ENCODE measurements around the gene TRIM25.

Gene TRIM25

DNA sequence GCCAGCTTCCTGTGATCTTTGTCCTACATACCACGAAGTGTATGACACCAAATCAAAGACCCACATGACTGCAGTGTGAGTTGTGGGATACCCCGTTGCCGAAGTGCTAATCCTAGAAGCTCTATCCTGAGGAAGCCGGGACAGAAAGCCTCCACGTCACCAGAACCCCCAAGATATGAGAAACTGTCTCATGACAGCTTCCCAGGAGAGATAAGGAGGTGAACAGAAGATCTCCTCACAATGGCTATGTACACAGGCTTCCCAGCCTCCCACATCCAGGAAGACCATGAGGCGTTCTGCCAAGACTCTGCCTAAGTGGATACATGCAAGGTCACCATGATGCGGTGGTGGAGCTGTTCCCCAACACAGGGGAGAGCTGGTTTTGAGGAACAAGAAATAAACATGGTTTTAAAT, 37.1 kb downstream of the TRIM25 start:
- in situ Hi-C loops (cut with MboI; ENCODE audit: low sequenced_read_pairs) = no loop called here

DNA sequence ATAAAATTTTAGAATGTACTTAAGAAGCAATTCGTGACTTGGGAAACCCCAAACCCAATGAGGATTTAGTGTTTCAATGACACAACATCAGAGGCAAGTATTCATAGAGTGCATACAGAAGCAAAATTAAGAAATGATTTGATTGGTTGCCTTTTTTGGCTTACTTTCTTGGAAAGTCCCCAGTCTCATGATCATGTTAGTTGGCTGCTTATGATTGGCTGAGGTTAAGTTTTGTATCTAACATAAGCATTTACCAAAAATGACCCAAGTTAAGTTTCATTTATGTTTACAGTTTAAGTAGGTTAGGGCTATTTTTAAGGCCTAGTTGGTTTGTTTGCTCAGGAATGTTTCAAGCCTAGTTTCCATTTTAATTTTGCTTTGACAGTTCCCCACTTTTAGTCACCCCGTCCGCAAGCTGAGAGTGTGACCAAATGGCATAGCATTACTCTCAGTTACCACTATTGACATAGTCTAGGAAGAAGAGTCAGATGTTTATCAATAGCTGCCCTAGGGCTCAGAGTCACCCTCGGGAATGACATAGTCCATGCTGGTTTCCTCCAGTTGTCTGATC, 43.7 kb downstream of the TRIM25 start:
- in situ Hi-C loops (cut with MboI; ENCODE audit: low sequenced_read_pairs) = no loop called here

DNA sequence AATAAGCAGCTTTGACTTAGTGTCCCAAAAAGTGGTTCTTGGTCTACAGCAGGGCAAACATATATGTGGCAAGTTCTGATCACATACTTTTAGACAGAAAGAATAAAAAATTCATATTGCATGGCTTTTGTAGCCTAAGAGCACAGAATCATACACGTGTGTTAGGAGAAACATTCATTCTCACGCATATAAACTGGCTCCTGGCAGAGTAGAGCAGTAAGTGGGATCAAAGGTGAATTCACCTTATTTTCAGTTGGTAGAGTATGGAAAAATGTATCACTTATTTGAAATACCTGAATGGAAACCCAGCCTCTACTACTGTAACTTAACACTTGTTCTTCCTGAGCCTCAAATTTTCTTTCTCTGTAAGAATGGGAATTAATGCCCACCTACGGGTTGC, 45.1 kb downstream of the TRIM25 start:
- in situ Hi-C loops (cut with MboI; ENCODE audit: low sequenced_read_pairs) = no loop called here

DNA sequence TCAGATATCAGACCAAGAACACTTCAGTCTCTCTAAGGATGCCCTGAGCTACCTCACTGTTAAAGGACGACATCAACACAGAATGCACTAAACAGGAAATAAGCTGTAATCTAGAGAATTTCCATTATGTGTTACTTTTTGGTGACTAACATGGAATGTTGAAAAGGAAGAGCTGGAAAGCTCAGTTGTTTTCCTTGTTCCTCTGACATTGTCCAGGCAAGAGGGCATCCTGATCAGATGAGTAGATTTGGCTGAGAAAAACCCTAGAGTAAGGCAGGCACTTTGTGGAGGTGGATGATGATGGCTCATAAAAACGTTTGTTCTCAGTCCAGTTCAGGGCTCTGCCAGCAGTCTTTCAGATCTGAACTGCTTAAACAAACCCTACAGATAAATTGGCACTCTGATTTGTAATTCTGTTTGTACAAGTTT, 45.9 kb downstream of the TRIM25 start:
- in situ Hi-C loops (cut with MboI; ENCODE audit: low sequenced_read_pairs) = no loop called here

DNA sequence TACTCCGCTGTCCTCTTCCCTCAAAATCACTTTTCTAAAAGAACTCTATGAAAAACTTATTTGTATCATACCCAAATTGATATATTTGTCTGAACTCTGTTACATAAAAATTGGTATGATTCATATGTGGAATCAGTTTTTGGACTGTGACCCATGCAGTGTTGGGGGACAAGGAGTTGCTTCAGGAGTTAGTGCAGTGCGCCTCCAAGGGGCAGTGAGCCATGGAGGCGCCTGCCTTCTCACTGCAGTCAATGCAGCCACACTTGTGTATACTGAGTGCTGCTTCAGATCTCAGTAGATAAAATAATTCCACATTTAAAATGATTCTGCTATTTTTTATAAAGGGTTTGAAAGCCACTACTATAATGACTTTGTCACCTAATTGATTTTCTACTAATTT, 47.4 kb downstream of the TRIM25 start:
- in situ Hi-C loops (cut with MboI; ENCODE audit: low sequenced_read_pairs) = no loop called here

DNA sequence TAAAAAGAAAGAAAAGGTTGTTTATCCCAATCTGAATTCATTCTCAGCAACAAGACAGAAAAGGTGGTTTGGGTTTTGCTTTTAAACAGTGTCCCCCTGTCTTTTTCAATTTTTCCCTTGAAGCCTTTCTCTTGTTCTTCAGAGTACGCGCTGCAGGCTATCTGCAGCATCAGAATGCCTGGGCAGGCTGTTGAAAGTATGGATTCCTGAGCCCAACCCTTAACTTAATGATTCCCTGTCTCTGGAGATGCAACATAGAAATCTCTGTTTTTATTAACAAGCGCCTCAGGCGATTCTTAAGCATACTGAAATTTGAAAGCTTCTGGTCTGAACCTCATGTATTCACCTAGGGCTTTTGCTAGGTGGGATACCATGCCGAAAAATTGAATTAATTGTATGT, 47.8 kb downstream of the TRIM25 start:
- in situ Hi-C loops (cut with MboI; ENCODE audit: low sequenced_read_pairs) = no loop called here

DNA sequence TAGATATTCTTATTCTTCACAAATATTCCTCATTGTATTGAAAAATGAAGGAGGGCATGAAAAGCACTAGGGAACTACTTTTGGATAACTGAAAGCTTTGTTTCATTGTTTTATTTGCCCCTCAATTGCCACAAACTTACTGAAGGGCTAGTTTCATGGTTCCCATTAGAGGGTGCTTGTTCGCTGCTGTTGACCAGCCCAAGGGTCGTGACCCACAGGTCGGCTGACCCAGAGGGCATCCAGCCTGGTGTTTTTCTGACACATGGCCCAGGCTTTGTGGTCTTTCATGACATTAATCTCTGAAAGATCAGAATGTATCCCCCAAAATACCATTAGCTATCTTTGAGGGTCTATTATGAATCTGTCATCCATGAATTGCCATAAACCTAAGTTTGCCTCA, 49.9 kb downstream of the TRIM25 start:
- in situ Hi-C loops (cut with MboI; ENCODE audit: low sequenced_read_pairs) = no loop called here

DNA sequence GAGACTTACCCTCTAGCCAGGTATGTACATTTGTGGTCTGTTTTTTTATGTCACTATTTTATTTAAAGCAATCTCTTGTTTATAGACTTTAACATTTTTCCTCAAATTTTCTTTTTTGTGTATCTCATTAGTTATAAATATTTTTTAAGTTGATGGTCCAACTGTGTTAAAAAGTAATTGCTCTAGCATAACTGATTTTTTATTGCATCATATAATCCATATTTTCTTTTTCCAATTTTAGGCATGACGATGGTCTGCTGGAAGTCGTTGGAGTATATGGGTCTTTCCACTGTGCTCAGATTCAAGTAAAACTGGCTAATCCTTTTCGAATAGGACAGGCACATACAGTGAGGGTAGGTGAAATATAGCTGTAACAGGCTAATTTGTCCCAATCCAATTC, 52.0 kb downstream of the TRIM25 start:
- in situ Hi-C loops (cut with MboI; ENCODE audit: low sequenced_read_pairs) = no loop called here

DNA sequence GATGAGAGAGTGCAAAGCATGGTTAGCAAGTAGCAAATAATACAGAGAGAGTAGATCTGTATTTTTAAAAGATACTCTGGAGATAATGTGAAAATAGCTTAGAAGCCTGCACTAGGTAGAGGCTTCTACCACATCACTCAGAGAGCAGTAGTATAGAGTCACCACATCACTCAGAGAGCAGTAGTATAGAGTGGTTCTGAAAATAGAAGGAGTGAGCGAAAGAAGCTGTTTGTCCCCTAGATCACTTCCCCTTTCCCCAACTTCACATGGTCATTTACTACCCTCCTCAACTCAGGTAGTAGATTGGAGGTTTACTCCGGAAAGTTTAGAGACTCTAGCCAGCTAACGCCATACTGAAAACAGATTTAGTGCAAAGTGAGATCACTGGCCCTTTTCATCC, 62.8 kb downstream of the TRIM25 start:
- in situ Hi-C loops (cut with MboI; ENCODE audit: low sequenced_read_pairs) = no loop called here

DNA sequence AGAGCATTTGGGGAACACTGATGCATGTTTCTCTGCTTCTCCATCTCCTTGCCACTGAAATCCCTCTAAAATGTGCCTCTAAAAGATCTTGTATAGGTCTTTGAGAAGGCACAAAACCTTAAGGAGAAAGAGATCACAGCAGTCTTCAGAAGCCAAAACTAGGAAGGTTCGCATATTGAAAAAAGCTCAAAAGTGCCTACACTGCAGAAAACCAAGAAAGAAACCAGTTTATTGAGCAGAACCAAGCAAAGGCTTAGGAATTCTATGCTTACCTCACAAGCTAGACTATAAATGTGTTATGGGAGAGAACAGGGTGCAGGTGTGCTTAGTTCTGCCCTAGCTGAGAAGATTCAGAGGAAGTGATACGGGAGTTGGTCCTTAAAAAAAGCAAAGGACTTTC, 63.3 kb downstream of the TRIM25 start:
- in situ Hi-C loops (cut with MboI; ENCODE audit: low sequenced_read_pairs) = no loop called here

DNA sequence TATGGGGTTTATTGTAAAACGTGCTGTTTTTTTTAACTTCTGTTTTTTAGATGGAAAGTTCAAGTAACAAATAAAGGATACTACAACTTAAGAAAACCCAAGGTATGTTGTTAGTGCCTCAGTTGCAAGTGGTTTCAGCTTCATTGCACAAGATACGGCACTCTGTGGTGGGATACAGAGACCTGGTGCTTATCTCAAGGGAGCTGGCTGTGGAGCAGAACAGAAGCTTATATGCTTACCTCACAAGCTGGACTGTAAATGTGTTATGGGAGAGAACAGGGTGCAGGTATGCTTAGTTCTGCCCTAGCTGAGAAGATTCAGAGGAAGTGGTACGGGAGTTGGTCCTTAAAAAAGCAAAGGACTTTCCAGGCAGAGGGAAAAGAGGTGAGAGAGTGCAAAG, 64.7 kb downstream of the TRIM25 start:
- in situ Hi-C loops (cut with MboI; ENCODE audit: low sequenced_read_pairs) = no loop called here

DNA sequence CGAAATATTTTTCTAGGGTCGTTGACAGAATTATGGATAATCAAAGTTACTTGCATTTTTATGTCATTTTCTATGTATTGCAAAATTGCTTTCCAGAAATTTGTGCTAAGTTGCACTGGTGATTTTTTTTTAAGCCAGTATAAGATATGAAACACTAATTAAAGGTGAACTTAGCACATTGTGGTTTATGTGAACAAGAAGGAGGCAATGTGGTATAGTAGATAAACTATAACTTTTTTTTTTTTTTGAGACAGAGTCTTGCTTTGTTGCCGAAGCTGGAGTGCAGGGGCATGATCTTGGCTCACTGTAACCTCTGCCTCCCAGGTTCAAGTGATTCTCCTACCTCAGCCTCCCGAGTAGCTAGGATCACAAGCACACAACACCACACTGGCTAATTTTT, 66.7 kb downstream of the TRIM25 start:
- in situ Hi-C loops (cut with MboI; ENCODE audit: low sequenced_read_pairs) = no loop called here

DNA sequence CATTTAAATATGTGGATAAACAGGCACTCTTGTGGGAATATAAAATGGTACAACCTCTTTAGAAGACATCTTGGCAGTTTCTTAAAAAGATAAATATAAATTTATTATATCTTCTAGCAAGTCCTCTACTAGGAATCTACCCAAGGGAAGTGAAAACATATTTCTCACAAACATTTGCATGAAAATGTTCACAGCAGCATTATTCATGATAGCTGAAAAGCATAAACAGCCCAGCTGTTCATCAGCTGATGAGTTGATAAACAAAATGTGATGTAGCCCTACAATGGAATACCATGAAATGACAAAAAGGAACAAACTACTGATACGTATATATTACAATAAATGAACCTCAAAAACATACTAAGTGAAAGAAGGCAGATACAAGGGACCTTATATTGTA, 67.9 kb downstream of the TRIM25 start:
- in situ Hi-C loops (cut with MboI; ENCODE audit: low sequenced_read_pairs) = no loop called here

DNA sequence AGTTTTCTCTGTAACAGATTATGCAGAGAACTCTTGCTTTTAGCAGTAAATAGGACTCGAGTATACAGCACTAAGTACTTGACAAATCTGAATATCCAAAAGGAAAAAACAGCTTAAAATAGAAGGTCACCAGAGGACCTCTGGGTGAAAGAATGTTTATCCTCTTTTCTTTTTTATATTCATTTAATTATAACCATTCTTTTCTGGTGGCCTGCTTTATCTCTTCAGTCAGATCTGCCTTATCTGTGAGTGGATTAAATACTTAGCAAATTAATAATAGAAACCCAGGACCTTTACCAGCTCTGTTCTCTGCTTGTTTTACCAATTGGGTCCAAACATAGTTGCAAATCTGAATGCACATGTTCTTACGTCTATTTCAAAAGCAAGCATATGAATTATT, 71.3 kb downstream of the TRIM25 start:
- in situ Hi-C loops (cut with MboI; ENCODE audit: low sequenced_read_pairs) = no loop called here

DNA sequence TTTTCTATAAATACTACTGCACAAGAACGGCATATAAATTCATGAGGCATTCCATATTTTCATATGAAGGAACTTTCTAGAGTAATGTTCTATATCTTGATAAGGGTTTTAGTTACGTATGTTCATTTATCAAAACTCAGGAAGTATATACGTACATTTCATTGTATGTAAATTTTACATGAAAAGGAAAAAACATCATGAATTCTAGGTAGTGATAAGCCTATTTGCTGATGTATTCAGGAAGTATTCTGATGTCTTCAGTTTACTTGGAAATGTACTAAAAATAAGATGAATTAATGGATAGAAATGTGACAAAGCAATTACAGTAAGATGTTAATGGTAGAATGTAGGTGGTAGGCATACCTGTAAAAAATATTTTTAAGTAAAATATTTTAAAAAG, 75.2 kb downstream of the TRIM25 start:
- in situ Hi-C loops (cut with MboI; ENCODE audit: low sequenced_read_pairs) = no loop called here

All from HL-60/S4 treated with phorbol 12-myristate 13-acetate at 8.2 ng/mL for 4 days and 3 days (cell line).